GM12878 (cell line): Measurements from ENCODE around the gene FRMD8. TPM values are rescaled to one million over a fixed set of nuclear protein-coding genes. Genes with fewer than 3 reads are reported as not detected.

Source experiments
- ATF7 ChIP-seq: fragments of 450-650 bp; IDR thresholded peaks from 2 replicates; pipeline ENCODE4 v1.6.1; 2016; ENCODE audit warnings: low read depth, mild to moderate bottlenecking
- ESRRA ChIP-seq: IDR thresholded peaks from 2 replicates; pipeline ENCODE4 v1.6.1; 2012; ENCODE audit warnings: mild to moderate bottlenecking, low read length, improper control_type of control experiment
- HDAC6 ChIP-seq: fragments of 200-600 bp; sonication (generic); IDR thresholded peaks from one replicate; pipeline ENCODE4 v1.8.0; 2017; ENCODE audit warnings: antibody characterized with exemption; ENCODE audit not compliant: unreplicated experiment
- HDGF ChIP-seq: fragments of 450-650 bp; IDR thresholded peaks from 2 replicates; pipeline ENCODE4 v1.6.1; 2016; ENCODE audit warnings: antibody characterized with exemption
- KLF5 ChIP-seq: fragments of 450-650 bp; IDR thresholded peaks from 2 replicates; pipeline ENCODE4 v1.6.1; 2014; ENCODE audit warnings: mild to moderate bottlenecking; ENCODE audit not compliant: partially characterized antibody
- NBN ChIP-seq: fragments of 450-650 bp; IDR thresholded peaks from 2 replicates; pipeline ENCODE4 v1.6.1; 2016
- PML ChIP-seq: IDR thresholded peaks from 2 replicates; pipeline ENCODE4 v1.6.1; 2012; ENCODE audit warnings: low read length, inconsistent platforms
- POU2F2 ChIP-seq: IDR thresholded peaks from 3 replicates; pipeline ENCODE4 v1.6.1; 2011; ENCODE audit warnings: low read depth, mild to moderate bottlenecking, low read length, borderline replicate concordance
- SREBF1 ChIP-seq: IDR thresholded peaks from 2 replicates; pipeline ENCODE4 v1.6.1; 2012; ENCODE audit warnings: mild to moderate bottlenecking, low read length
- ZNF217 ChIP-seq: fragments of 450-650 bp; IDR thresholded peaks from 2 replicates; pipeline ENCODE4 v1.6.1; 2017; ENCODE audit warnings: antibody characterized with exemption, mild to moderate bottlenecking
- polyA plus RNA-seq, 11 experiments: library from polyadenylated mRNA; depleted of rRNA in 4 of 11; unstranded in 6 of 11; stranded (reverse) in 5 of 11; fragments of >200 nt; fragmentation: Nextera tagmentation in 4 of 11; fragmentation: Illumina TruSeq in 1 of 11; extraction: Ambion mirVana in 4 of 11; extraction: Trizol in 1 of 11; gene quantifications; 1 replicate in 1 of 11; 2 replicates in 10 of 11; pipeline versions ENCODE4 v1.2.1 to v1.2.3, GENCODE V29; 2011 to 2016; ENCODE audit warnings: inconsistent platforms in 2 of 11, missing spikeins in 2 of 11, low read depth in 1 of 11
- total RNA-seq, 4 experiments: library from RNA; depleted of rRNA in 3 of 4; stranded (reverse); fragments of >200 nt in 3 of 4; fragmentation: Illumina TruSeq in 1 of 4; extraction: Trizol in 1 of 4; gene quantifications; 2 replicates each; pipeline versions ENCODE4 v1.2.1 to v1.2.3, GENCODE V29; 2013 to 2021
- TF ChIP-seq, protein P1 (sequence below): fragments of 450-650 bp; IDR thresholded peaks from 2 replicates; pipeline ENCODE4 v1.6.1; 2016; ENCODE audit warnings: mild to moderate bottlenecking, moderate library complexity, borderline replicate concordance
- TF ChIP-seq, protein P2 (sequence below): IDR thresholded peaks from 2 replicates; pipeline ENCODE4 v1.6.1; 2011; ENCODE audit warnings: low read depth, low read length, improper control_type of control experiment, borderline replicate concordance
- TF ChIP-seq, protein P3 (sequence below): IDR thresholded peaks from 2 replicates; pipeline ENCODE4 v1.6.1; 2012; ENCODE audit warnings: low read depth, low read length, improper control_type of control experiment
- TF ChIP-seq, protein P4 (sequence below): IDR thresholded peaks from 2 replicates; pipeline ENCODE4 v1.6.1; 2012; ENCODE audit warnings: low read depth, low read length, improper control_type of control experiment
- TF ChIP-seq, protein P5 (sequence below): IDR thresholded peaks from 2 replicates; pipeline ENCODE4 v1.6.1; 2011; ENCODE audit warnings: borderline replicate concordance, low read depth, mild to moderate bottlenecking, moderate library complexity, low read length; ENCODE audit not compliant: insufficient read depth, poor library complexity, severe bottlenecking
- TF ChIP-seq, protein P6 (sequence below): IDR thresholded peaks from 2 replicates; pipeline ENCODE4 v1.6.1; 2011; ENCODE audit warnings: low read depth, mild to moderate bottlenecking, low read length, moderate library complexity, borderline replicate concordance; ENCODE audit errors: extremely low read depth
- TF ChIP-seq, protein P7 (sequence below): IDR thresholded peaks from 2 replicates; pipeline ENCODE4 v1.6.1; 2011; ENCODE audit warnings: borderline replicate concordance, low read depth, mild to moderate bottlenecking, moderate library complexity, mixed read lengths, low read length; ENCODE audit not compliant: insufficient read depth; ENCODE audit errors: extremely low read length

The FRMD8 gene
- total and polyA plus RNA-seq, 10 of the 15 experiments (the other 5 are each of a cell fraction or from before 2014, with no cell fraction given): 8.3 to 69.4 (median 28.0) TPM

DNA sequence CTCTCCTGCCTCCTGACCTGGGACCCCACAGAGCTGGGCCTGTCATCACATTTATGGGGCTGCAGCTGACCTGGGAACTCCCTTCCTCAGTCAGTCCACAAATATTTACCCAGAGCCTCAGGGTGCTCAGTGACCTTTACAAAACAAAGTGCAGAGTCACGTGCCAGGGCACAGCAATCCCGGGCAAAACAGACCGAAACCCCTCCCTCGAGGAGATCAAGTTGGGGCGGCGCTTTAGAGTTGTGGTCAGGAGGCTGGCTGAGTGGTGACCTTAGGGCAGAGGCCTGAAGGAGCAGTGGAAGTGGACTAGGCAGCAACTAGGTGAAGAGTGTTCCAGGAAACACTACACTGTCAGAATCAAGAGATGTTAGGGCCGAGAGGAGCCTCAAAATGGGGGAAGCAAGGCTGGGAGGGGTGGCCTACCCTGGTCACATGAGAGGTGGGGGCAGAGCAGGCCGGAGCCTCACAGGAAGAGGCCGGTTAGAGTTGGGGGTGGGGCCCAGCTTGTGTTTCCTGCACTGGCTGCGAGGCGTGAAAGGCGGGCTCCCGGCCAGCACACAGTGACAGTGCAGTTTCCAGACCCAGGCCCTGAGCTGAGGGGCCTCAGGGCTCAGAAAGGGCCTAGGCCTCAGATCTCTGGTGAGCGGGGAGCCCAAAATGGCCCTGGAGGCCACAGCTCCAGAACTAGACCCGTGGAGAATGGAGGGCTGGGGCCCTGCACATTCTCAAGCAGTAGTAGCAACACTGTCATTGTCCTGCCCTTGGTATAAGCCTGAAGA is 32.4 kb downstream of the FRMD8 start (continued):
- TF ChIP-seq, protein P1, sequence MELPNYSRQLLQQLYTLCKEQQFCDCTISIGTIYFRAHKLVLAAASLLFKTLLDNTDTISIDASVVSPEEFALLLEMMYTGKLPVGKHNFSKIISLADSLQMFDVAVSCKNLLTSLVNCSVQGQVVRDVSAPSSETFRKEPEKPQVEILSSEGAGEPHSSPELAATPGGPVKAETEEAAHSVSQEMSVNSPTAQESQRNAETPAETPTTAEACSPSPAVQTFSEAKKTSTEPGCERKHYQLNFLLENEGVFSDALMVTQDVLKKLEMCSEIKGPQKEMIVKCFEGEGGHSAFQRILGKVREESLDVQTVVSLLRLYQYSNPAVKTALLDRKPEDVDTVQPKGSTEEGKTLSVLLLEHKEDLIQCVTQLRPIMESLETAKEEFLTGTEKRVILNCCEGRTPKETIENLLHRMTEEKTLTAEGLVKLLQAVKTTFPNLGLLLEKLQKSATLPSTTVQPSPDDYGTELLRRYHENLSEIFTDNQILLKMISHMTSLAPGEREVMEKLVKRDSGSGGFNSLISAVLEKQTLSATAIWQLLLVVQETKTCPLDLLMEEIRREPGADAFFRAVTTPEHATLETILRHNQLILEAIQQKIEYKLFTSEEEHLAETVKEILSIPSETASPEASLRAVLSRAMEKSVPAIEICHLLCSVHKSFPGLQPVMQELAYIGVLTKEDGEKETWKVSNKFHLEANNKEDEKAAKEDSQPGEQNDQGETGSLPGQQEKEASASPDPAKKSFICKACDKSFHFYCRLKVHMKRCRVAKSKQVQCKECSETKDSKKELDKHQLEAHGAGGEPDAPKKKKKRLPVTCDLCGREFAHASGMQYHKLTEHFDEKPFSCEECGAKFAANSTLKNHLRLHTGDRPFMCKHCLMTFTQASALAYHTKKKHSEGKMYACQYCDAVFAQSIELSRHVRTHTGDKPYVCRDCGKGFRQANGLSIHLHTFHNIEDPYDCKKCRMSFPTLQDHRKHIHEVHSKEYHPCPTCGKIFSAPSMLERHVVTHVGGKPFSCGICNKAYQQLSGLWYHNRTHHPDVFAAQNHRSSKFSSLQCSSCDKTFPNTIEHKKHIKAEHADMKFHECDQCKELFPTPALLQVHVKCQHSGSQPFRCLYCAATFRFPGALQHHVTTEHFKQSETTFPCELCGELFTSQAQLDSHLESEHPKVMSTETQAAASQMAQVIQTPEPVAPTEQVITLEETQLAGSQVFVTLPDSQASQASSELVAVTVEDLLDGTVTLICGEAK: peak; percentile 86; the same call in 1 of the 2 replicates
- TF ChIP-seq SREBF1 (no peak), ZNF217 (0 out of 2 replicates have a peak, but pooled peaks have one; percentile 35), HDAC6 (peak; percentile 76), ESRRA (peak; percentile 40; the same call in 1 of the 2 replicates), ATF7 (peak; percentile 71), KLF5 (peak; percentile 35), POU2F2 (peak; percentile 79; the same call in 2 of the 3 replicates), NBN (peak; percentile 96), HDGF (peak; percentile 86; the same call in 1 of the 2 replicates), PML (no peak)
- TF ChIP-seq, protein P2, sequence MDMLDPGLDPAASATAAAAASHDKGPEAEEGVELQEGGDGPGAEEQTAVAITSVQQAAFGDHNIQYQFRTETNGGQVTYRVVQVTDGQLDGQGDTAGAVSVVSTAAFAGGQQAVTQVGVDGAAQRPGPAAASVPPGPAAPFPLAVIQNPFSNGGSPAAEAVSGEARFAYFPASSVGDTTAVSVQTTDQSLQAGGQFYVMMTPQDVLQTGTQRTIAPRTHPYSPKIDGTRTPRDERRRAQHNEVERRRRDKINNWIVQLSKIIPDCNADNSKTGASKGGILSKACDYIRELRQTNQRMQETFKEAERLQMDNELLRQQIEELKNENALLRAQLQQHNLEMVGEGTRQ: peak; percentile 56
- TF ChIP-seq, protein P3, sequence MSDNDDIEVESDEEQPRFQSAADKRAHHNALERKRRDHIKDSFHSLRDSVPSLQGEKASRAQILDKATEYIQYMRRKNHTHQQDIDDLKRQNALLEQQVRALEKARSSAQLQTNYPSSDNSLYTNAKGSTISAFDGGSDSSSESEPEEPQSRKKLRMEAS: peak; percentile 77
- TF ChIP-seq, protein P4, sequence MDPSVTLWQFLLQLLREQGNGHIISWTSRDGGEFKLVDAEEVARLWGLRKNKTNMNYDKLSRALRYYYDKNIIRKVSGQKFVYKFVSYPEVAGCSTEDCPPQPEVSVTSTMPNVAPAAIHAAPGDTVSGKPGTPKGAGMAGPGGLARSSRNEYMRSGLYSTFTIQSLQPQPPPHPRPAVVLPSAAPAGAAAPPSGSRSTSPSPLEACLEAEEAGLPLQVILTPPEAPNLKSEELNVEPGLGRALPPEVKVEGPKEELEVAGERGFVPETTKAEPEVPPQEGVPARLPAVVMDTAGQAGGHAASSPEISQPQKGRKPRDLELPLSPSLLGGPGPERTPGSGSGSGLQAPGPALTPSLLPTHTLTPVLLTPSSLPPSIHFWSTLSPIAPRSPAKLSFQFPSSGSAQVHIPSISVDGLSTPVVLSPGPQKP: peak; percentile 58; the same call in 1 of the 2 replicates
- TF ChIP-seq, protein P5, sequence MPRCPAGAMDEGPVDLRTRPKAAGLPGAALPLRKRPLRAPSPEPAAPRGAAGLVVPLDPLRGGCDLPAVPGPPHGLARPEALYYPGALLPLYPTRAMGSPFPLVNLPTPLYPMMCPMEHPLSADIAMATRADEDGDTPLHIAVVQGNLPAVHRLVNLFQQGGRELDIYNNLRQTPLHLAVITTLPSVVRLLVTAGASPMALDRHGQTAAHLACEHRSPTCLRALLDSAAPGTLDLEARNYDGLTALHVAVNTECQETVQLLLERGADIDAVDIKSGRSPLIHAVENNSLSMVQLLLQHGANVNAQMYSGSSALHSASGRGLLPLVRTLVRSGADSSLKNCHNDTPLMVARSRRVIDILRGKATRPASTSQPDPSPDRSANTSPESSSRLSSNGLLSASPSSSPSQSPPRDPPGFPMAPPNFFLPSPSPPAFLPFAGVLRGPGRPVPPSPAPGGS: peak; percentile 14
- TF ChIP-seq, protein P6, sequence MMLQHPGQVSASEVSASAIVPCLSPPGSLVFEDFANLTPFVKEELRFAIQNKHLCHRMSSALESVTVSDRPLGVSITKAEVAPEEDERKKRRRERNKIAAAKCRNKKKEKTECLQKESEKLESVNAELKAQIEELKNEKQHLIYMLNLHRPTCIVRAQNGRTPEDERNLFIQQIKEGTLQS: peak; percentile 74; the same call in 1 of the 2 replicates
- TF ChIP-seq, protein P7, sequence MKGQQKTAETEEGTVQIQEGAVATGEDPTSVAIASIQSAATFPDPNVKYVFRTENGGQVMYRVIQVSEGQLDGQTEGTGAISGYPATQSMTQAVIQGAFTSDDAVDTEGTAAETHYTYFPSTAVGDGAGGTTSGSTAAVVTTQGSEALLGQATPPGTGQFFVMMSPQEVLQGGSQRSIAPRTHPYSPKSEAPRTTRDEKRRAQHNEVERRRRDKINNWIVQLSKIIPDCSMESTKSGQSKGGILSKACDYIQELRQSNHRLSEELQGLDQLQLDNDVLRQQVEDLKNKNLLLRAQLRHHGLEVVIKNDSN: peak; percentile 78
